Activated CD4-positive, alpha-beta T cell treated with anti-CD3 and anti-CD28 coated beads for 1 hour (primary cell): ENCODE results near the gene DAAM1.

Experiments
- DNase-seq: peaks from one replicate; pipeline ENCODE4 v3.0.0-alpha.2; 2020

Gene DAAM1

GRCh38 chr14:59389936-59390335, 201.5 kb downstream of the DAAM1 start:
- DNase-seq: no peak

- DNase-seq: no peak
These were observed 202.9 kb downstream of the DAAM1 start for GRCh38 chr14:59391388-59391787.

GRCh38 chr14:59394268-59394667, 205.8 kb downstream of the DAAM1 start:
- DNase-seq: no peak

- no peak for DNase-seq
These were observed 207.2 kb downstream of the DAAM1 start for GRCh38 chr14:59395672-59396071.

- DNase-seq: no peak
These were observed 210.4 kb downstream of the DAAM1 start for GRCh38 chr14:59398841-59399240.

GRCh38 chr14:59406454-59407245, 218.2 kb downstream of the DAAM1 start:
- no peak for DNase-seq

- DNase-seq: no peak
These were observed 219.0 kb downstream of the DAAM1 start for GRCh38 chr14:59407246-59408010.

GRCh38 chr14:59415836-59416602, 227.6 kb downstream of the DAAM1 start:
- DNase-seq: no peak

GRCh38 chr14:59417311-59417710, 228.8 kb downstream of the DAAM1 start:
- DNase-seq: no peak

GRCh38 chr14:59419303-59419702, 230.8 kb downstream of the DAAM1 start:
- DNase-seq: no peak
